HG03175 (cell line): ENCODE results near the gene GJC3.
"Not testable (repeated sequence)": the region's sequence is repeated elsewhere in the genome, so short reads cannot be mapped to it uniquely, and the experiment has no call there.

Source experiments
- ATAC-seq: cut with Tn5 transposase; IDR thresholded peaks from one replicate; pipeline ENCODE4 v1.9.1; 2021; ENCODE audit warnings: mild to moderate bottlenecking, moderate library complexity; ENCODE audit not compliant: unreplicated experiment

Gene GJC3, protein sequence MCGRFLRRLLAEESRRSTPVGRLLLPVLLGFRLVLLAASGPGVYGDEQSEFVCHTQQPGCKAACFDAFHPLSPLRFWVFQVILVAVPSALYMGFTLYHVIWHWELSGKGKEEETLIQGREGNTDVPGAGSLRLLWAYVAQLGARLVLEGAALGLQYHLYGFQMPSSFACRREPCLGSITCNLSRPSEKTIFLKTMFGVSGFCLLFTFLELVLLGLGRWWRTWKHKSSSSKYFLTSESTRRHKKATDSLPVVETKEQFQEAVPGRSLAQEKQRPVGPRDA

DNA sequence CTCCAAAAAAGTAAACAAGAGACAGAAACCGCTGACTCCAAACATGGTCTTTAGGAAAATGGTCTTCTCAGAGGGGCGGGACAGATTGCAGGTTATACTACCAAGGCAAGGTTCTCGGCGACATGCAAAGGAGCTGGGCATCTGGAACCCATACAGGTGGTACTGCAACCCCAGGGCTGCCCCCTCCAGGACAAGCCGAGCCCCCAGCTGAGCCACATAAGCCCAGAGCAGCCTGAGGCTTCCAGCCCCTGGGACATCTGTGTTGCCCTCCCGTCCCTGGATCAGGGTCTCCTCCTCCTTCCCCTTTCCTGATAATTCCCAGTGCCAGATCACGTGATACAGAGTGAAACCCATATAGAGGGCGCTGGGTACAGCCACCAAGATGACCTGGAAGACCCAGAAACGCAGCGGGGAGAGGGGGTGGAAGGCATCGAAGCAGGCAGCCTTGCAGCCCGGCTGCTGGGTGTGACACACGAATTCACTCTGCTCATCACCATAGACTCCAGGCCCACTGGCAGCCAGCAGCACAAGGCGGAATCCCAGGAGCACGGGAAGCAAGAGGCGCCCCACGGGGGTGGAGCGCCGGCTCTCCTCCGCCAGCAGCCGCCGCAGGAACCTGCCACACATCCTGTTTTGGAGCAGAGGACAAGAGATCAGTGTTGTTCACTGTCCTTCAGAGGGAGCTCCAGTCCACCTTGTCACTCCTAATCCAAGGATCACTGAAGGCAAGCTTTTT, at the start of gene GJC3:
TSS of gene GJC3 (minus strand) at position 627 of the 736 bp plus-strand sequence. CDS start at position 627, 0 bp downstream.
- no peak for ATAC-seq

DNA sequence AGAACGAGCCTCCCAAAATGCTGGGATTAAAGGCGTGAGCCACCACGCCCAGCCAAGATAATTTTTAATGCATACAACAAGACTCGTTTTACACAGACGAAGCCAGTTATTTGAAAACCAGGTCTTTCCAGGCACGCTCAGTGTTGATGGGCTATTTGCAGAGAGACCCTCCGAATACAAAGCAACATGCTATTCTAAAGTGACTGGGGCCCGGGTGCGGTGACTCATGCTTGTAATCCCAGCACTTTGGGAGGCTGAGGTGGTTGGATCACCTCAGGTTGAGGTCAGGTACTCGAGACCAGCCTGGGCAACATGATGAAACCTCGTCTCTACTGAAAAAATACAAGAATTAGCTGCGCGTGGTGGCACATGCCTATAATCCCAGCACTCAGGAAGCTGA, 47.2 kb upstream of the GJC3 start:
- no peak for ATAC-seq

DNA sequence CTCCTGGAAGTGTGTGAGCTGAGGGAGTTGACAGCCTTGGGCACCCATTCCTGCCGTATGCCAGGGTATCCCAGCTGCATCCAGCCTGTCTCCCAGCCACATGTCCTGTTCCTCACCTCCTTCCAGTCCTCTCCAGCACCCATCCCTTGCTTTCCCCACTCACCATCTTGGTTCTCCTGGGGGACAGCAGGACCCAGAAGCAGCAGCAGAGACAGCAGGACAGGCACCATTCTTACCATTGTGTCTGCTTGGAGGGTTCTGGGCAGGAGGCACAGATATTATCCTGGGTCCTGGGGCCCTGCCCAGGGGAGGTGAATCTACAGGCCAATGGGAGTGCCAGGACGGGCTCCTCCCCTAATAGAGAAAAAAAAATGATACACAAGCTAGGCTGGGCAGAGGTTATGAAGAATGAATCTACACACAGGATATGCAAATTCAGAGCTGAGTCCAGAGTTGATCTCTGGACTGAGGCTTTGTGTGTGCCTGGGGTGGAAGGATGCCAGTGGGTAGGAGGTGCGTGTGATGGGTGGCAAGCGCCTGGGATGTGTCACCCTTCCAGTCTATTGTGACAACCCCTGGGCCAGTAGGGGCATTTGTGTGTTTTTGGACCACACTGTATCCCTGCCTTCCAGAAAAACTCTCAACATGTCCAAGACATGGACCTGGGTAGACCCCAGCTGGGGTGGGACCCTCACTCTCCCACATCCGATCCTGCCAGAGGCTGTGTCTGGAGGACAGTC, 46.5 kb upstream of the GJC3 start, which contains the start of gene AZGP1:
TSS of gene AZGP1 (minus strand) at position 250 of the 740 bp plus-strand sequence. CDS start at position 239, 11 bp downstream.
- no peak for ATAC-seq

DNA sequence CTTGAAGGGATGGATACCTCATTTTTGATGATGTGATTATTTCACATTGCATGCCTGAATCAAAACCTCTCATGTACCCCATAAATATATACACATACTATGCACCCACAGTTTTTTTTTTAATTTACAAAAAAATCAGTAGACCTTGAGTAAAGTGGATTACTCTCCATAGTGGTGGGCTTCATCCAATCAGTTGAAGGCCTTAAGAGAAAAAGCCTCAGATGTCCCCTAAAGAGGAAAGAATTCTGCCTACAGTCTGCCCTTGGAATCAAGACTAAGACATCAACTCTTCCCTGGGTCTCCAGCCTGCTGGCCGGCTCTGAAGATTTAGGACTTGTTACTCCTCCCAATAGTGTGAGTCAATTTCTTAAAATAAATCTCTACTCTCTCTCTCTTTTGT, 45.3 kb upstream of the GJC3 start:
- ATAC-seq = no peak

DNA sequence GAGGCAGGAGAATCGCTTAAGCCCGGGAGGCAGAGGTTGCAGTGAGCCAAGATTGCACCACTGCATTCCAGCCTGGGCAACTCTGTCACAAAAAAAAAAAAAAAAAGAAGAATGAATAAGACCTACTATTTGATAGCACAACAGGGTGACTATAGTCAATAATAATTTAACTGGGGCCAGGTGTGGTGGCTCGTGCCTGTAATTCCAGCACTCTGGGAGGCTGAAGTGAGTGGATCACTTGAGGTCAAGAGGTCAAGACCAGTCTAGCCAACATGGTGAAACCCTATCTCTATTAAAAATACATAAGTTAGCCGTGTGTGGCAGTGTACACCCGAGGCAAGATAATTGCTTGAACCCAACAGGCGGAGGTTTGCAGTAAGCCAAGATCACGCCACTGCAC, 44.4 kb upstream of the GJC3 start:
- not testable (repeated sequence) for ATAC-seq

DNA sequence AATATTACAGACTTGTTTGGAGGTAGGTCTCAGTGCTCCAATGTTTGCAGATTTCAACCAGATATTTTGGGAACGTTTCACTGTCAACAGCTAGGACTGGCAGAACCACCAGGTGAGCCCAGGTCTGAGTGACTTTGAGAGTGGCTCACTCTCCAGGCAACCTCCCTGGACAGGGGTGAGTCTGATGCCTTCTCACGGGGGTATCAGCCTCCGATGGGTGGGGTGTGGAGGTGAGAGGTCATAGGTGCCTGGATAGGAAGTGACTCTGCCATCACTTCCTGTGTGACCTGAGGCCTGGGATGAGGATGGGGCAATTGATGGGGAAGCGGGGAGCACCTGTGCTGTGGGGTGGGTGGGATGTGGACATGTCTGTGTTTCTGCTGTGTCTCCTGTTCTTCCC, 41.8 kb upstream of the GJC3 start:
- ATAC-seq = no peak

DNA sequence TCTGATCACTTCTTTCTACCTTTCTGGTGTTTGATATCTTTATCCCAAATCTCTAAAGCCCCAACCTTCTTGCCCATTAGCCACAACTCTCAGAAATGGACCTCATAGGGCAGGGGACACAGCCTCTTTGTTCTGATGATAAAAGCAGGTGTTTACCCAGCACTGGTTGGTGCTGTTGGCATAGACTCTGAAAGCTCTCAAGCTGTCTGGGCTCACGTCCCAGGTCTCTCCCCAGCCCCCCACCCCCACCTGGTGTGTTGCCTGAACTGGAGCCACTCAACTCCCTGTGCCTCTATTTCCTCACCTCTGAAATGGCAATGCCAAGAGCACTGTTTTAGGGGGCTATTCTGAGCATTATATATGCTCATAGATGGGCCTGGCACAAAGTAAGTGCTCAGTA, 40.4 kb upstream of the GJC3 start:
- ATAC-seq = not testable (repeated sequence)

DNA sequence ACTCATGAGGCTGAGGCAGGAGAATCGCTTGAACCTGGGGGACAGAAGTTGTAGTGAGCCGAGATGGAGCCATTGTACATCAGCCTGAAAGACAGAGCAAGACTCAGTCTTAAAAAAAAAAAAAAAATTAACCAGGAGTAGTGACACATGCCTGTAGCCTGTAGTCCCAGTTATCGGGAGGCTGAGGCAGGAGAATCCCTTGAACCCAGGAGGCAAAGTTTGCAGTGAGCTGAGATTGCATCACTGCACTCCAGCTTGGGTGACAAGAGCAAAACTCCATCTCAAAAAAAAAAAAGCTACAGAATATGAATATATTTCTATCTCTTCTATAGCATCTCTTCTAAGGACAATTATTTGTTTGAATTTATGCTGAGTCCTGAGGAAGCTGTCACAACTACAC, 39.9 kb upstream of the GJC3 start:
- no peak for ATAC-seq

DNA sequence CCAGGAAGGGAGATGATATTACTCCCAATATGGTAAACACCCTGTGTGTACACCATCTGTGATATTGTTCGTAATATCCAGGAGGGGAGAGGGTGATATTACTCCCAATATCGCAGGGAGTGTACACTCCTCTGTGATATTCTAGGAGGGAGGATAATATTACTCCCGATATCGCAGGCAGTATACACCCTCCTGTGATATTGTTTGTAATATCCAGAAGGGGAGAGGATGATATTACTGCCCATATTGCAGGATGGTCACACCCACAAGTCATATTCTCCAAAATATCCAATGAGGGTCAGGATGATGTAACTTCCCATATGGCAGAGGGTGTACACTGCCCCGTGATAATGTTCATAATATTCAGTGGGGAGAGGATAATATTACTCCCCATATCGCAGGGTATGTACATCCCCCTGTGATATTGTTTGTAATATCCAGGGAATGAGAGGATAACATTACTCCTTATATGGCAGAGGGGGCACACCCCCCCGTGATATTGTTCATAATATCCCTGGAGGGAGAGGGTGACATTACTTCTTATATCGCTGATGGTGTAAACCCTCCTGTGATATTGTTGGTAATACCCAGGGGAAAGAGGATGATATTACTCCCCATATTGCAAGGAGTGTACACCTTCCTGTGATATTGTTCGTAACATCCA, 29.3 kb upstream of the GJC3 start:
- no peak for ATAC-seq

DNA sequence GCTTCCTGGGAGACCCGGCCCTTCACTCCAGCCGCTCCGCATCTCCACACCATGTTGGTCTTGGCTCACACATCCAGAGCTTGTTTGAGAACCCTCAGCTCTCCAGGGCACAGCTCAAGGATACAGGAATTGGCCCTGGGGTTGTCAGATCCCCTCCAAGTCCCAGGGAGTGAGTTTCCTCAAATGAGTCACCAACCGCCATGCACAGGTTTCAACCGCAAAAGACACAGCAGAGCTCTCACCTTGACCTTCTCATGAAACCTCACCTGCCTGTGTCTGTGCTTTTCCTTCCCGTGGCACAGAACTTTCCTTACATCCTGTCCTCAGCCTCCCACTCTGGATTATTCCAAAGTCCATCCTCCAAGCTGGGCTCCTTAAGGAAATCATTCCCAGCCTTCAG, 25.8 kb upstream of the GJC3 start:
- ATAC-seq = no peak

DNA sequence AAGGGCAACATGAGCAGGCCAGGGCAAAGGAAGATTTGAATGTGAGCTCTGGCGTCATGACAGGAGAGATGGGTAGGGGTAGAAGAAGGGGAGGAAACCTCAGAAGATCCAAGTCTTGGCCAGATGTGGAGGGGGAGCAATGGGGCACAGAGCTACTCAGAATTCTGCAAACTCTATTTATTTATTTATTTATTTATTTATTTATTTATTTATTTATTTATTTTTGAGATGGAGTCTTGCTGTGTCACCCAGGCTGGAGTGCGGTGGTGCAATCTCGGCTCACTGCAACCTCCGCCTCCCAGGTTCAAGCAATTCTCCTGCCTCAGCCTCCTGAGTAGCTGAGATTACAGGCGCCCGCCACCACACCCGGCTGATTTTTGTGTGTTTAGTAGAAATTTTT, 25.2 kb upstream of the GJC3 start:
- not testable (repeated sequence) for ATAC-seq

DNA sequence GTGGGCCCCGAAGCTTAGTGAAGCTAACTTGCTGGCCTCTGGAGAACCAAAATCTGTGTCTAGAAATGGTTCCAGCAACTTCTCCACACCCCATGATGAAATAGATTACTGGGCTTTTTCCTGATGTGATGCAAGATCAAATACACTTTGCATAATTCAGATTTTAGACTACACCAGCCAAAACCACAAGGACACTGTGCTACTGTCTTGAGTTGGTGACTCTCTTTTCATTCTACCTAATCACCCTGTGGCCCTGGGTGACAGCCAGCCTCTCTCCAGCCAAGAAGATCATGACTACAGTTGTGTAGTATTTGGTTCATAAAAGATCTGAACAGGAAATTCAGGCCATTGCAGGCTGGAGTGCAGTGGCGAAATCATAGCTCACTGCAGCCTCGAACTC, 24.2 kb upstream of the GJC3 start:
- no peak for ATAC-seq

DNA sequence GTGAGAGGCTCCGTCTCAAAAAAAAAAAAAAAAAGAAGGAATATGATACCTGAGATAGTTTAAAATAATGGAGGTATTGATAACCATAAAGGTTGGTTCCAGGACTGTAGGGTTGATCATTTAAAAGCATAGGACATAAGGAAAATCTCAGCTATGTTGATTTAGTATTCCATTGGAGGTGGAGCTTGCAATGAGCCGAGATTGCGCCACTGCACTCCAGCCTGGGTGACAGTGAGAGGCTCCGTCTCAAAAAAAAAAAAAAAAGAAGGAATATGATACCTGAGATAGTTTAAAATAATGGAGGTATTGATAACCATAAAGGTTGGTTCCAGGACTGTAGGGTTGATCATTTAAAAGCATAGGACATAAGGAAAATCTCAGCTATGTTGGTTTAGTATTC, 23.2 kb upstream of the GJC3 start:
- not testable (repeated sequence) for ATAC-seq

DNA sequence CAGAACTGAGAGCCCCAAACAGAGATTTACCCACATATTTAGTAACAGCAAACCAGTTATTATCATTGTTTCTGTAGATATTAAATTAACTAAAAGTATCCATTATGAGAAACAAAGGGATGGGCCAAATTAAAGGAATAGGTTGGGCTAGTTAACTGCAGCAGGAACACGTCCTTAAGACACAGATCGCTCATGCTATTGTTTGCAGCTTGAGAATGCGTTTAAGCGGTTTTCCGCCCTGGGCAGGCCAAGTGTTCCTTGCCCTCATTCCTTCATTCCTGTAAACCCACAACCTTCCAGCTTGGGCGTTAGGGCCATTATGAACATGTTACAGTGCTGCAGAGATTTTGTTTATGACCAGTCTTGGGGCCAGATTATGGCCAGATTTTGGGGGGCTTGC, 21.4 kb upstream of the GJC3 start:
- ATAC-seq = not testable (repeated sequence)

DNA sequence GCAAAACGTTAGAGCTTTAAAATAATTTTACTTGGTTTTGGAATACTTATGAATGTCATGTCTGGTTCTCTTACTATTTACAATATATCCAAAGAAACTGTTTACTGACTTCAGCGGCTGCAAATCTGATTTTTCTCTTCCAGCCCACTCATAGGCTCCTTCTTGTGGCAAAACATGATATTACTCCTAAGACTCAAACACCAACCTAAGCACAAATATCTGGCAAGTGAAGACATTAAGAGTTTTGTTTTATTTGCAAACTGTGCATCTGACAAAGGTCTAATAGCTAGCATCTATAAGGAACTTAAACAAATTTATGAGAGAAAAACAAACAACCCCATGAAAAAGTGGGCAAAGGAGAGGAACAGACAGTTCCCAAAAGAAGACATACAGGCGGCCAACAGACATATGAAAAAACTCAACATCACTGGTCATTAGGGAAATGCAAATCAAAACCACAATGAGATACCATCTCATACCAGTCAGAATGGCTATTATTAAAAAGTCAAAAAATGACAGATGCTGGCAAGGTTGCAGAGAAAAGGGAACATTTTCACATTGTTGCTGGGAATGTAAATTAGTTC, 20.3 kb upstream of the GJC3 start:
- no peak for ATAC-seq

DNA sequence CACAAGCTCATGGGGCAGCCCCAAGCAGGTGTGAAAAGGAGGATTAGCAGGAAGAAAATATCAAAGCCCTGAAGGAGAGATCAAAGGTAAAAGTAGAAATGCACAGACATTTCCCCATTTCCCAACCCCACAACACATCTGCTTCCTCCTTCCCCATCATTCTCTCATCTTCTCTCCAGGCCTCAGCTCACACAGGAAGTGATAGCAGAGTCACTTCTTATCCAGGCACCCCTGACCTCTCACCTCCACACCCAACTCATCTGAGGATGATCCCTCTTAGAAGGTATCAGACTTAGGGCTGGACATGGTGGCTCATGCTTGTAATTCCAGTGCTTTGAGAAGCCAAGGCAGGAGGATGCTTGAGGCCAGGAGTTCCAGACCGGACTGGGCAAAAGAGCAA, 18.2 kb upstream of the GJC3 start:
- no peak for ATAC-seq

DNA sequence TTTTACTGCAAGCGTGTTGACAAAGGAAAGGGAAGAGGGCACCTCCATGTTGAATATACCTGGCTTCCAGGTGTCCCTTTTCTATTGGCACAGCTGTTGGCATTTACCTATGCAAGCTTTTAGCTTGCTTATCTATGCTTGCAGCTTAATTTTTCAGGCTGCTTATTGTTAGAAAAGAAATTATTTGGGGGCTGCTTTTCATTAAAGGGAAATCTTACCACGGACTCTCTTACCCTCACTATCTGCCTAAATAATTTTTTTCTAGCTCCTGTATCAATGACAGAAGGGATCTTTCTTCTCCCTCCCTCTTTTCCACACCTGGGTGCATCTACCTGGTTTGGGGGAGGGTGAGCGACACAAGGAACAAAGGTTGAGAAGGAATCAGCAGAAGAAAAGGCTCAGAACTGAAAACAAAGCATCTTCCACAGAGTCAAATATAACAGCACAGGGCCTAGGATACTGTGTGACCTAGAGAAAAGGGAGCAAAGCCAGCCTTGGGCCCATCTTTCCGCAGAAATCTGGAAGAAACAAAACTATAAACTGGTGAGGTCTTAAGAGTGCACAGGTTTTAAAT, 15.2 kb upstream of the GJC3 start:
- ATAC-seq = no peak

DNA sequence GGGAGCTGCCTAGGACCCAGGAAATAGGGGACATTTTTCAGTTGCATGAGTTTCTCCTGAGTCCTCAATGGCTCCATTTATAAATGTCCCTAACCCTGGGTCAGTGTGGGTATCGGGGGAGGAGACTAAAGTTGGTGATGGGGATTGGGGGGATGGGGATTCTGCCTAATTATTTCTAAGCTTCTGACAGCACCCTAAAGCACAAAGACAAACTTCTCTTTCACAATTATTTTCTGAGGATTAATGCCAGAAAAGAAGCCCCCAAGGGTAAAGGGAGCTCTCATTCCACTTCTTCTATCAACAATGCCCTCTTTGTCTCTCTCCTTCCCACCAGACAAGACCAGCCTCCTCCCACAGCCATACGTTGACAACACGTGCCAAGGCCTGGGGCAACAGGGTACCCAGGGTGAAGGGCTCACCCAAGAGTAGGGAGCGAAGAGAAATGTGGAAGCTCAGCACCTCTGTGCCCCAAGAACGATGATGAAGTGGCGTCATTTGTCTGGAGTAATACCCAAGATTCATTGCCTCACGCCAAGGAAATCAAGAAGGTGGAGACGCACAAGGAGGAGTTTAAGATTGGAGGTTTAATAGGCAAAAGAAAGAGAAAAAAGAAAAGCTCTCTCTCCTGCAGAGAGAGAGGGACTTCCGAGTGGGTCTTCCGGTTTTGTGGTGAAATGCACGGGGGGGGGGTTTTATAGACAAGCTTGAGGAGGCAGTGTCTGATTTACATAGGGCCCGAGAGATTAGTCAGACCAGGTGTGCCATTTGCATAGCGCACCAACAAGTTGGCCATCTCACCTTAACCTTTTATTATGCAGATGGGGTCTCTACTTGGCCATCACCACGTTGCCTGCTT, 14.4 kb upstream of the GJC3 start:
- ATAC-seq = no peak

DNA sequence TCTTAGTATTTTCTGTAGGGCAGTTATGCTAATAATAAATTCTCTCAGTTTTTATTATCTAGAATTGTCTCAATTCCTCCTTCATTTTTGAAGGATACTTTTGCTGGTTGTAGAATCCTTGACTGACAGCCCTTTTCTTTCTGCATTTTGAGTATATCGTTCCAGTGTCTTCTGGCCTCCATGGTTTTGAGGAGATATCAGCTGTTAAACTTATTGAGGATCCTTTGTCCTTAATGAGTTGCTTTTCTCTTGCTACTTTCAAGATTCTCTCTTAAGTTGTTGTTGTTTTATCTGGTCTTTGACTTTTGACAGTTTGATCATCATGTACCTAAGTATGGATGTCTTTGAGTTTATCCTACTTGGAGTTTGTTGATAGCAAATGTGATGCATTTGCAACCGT, 8.9 kb upstream of the GJC3 start:
- no peak for ATAC-seq

DNA sequence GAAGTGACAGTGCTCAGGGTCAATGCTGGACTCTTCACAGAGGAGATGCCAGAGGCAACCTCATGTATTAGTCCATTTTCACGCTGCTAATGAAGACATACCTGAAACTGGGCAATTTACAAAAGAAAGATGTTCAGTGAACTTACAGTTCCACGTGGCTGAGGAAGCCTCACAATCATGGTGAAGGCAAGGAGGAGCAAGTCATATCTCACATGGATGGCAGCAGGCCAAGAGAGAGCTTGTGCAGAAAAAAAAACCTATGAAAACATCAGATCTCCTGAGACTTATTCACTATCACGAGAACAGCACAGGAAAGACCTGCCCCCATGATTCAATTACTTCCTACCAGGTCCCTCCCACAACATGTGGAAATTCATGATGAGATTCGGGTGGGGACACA, 5.6 kb upstream of the GJC3 start:
- not testable (repeated sequence) for ATAC-seq
